ENCODE data around the gene CD300C.
"Not testable (repeated sequence)": the region's sequence is repeated elsewhere in the genome, so short reads cannot be mapped to it uniquely, and the experiment has no call there.

CD300C gene

GRCh38 chr17:74529243-74529642 is 16.7 kb downstream of the CD300C start:
- DNase-seq = no peak

DNA sequence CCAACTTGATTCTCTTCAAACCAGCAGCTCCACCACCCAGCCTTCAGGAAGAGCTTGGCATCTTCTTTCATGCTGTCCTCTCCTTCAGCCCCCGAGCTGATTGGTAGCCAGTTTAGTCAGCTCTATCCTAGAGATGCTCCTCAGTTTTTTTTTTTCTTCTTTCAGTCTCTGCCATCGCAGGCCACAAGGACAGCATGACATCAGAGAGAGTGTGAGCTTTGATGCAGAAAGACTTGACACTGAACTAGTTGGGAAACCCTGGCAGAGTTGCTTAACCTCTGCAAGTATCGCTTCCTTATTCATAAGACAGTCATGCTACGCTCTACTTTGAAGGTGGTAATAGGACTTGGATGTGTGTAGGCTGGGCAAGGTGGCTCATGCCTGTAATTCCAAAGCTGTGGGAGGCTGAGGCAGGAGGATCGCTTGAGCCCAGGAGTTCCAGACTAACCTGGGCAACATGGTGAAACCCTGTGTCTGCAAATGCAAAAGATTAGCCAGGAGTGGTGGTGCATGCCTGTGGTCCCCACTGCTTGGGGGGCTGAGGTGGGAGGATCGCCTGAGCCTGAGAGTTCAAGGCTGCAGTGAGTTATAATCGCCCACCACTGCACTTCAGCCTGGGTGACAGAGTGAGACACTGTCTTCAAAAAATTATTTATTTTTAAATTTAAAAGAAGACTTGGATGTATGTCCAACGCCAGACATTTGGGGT is 17.3 kb downstream of the CD300C start:
- DNase-seq = no peak

DNA sequence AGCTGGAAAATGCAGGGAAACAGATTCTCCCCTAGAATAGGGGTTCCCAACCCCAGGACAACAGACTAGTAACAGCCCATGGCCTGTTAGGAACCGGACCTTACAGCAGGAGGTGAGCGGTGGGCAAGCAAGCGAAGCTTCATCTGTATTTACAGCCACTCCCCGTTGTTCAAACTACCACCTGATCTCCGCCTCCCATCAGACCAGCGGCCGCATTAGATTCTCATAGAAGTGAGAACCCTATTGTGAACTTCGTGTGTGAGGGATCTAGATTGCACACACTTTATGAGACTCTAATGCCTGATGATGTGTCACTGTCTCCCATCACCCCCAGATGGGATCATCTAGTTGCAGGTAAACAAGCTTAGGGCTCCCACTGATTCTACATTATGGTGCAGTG is 18.2 kb downstream of the CD300C start:
- DNase-seq = no peak

GRCh38 chr17:74527081-74527480 is 18.8 kb downstream of the CD300C start:
- no peak for DNase-seq

GRCh38 chr17:74526681-74527080 is 19.2 kb downstream of the CD300C start:
- no peak for DNase-seq

- no peak for DNase-seq
Observed at GRCh38 chr17:74525781-74526288, 20.1 kb downstream of the CD300C start.

DNA sequence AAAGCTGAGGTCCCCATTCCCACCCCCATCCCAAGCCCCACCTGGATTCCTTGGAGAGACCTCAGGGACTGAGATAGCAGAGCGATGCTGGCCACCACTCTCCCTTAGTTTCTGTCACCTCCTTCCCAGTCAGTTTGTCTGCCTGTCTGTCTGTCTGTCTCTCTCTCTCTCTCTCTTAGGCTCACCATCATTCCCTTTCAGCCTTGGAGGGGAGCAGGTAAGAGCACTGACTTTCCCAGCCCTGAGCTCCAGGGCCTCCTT is 20.5 kb downstream of the CD300C start:
- no peak for DNase-seq

GRCh38 chr17:74524653-74525464 is 21.1 kb downstream of the CD300C start:
- DNase-seq = no peak

- DNase-seq = no peak
Observed at GRCh38 chr17:74523308-74523707, 22.6 kb downstream of the CD300C start.

- DNase-seq = no peak
Observed at GRCh38 chr17:74522381-74523105, 23.4 kb downstream of the CD300C start.

DNA sequence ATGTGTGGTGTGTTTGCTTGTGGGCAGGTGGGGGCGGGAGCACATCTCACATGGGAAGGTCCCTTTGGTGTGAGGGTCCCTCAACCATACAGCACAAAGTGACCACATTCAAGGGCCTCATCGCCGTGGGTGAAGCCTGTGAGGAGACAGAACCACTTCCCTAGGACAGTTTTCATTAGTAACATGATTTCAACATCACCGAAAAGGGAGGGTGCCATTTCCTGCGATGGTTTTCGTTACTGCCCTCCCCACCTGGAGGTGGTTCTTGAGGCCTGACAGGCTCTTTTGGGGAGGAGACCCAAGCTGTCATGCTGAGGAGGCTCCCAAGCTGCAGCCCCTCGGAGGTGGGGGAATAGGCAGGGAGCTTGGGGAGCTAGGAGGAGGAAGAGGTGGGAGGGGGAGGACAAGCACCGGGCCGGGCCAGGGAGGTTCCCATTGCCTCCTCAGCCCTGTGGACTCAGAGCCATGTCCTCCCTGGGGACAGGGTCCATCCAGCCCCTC is 24.2 kb downstream of the CD300C start:
- no peak for DNase-seq

DNA sequence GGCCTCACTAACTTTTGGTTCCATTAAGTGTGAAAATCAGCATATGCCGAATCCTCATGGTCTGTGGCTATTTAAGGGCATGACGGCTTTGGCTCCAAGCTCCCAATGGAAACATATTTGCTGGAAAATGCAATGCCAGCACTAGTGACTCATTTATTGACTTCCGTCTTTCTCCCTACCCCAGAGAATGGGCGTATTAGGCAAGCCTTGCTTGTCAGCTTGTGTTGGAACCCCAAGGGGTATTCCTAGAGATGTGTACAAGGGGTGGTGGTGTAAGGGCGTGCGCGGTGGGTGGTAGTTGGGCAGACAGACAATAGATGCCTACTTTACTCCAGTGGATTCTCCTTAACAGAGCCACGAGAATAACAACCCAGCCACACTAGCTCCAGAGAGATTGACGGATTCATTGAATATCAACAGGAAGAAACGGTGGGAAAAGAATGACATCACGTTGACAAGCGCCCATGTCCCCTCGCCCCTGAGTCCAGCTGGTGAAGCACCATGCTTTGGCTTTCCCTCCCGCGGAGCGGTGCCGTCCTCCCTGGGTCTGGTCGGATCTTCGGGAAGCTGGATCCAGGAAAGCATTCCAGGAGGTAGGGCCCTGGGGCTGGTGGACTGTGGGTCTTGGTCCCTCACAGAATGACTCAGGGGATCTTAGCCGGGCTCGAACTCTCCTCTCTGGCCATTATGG is 25.0 kb downstream of the CD300C start:
- no peak for DNase-seq

DNA sequence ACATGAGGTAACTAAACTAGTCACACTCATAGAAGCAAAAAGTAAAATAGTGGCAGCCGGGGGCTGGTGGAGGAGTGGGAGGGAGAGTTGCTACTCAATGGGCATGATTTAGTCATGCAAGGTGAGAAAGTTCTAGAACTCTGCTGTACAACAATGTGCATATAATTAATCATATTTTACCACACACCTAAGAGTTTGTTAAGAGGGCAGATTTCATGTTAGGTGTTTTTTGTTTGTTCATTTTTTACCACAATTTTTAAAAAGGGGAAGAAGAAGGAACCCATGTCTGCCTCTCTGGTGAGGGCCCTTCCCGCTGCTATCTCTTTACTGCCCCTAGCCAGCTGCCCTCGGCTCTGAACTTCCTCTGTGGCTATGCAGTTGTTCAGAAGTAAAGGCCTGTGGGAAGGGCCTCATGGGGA is 25.9 kb downstream of the CD300C start:
- no peak for DNase-seq

GRCh38 chr17:74518413-74518981 is 27.4 kb downstream of the CD300C start:
- not testable (repeated sequence) for DNase-seq

GRCh38 chr17:74516561-74517328 is 29.2 kb downstream of the CD300C start:
- no peak for DNase-seq

DNA sequence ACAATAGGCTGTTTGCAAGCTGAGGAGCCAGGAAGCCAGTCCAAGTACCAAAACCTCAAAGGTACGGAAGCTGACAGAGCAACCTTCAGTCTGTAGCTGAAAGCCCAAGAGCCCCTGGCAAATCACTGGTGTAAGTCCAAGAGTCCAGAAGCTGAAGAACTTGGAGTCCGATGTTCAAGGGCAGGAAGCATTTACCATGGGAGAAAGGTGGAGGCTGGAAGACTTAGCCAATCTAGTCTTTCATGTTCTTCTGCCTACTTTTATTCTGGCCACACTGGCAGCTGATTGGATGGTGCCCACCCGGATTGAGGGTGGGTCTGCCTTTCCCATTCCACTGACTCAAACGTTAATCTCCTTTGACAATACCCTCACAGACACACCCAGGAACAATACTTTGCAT is 30.0 kb downstream of the CD300C start:
- no peak for DNase-seq

DNA sequence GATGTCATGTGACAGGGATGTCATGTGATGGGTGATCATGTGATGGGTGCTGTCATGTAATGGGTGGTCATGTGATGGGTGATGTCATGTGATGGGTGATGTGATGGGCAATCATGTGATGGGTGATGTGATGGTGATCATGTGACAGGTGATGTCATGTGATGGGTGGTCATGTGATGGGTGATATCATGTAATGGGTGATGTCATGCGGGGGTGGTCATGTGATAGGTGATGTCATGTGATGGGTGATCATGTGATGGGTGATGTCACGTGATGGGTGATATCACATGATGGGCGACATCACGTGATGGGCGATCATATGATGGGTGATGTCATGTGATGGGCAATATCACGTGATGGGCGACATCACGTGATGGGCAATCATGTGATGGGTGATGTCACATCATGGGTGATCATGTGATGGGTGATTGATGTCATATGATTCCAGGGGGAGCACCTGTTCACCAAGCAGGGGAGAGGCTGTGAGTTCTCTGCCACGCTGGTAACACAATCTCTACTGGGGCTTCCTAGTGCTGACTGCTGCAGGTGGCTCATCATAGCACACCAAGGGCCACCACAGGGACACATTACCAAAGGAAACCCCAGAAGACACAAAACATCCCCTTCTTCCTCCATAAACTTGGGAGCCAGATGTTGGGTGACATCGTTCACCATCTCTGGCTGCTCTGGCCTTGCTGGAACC is 31.1 kb downstream of the CD300C start:
- peak; percentile 26 to 65 for DNase-seq

- peak in 1 of 2 experiments; percentile 65 for DNase-seq
Observed at GRCh38 chr17:74513987-74514631, 31.8 kb downstream of the CD300C start.

DNA sequence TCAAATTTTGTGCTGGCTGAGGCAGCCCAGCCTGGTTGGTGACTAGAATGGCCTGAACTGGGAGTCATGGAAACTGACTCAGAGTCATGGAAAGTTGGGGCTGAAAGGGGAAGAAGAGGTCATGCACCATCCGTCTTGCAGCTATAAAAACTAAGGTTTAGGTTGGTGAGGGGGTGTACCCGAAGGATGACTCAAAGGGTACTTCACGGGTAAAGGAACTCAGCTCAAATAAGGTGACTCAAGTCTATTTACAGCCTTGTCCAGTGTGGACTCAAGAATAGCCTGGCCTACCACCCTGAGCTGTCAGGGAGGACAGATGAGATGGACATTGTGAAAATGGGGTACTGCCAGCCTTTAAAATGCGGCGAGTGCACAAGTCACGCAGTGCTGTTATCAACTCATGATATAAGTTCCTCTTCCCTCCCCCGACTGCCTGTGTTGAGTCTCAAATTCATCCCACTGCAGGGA is 33.3 kb downstream of the CD300C start:
- DNase-seq = no peak

DNA sequence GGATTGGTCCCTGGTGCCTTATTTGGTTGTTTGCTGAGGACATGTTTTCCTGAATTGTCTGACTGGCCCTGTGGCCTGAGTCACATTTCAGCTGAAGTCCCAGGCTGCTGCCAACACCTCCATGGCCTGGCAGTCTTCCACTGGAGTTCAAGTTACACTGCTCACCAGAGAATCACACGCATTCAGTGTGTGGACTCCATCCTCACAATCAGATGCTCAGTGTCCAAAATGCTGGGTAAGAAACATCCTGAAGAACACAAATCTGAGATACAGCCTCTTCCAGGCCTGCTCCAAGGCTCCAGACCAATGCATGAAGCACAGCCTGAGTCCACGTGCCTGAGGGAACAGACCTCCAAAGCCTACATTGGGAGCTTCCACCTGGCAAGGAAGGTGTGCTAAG is 33.9 kb downstream of the CD300C start:
- no peak for DNase-seq
